HG03354 (cell line): ENCODE data around the gene TM4SF5.
A peak's percentile ranks its signal among the peaks of the same experiment; 100 is the strongest.

Experiments
- ATAC-seq: cut with Tn5 transposase; IDR thresholded peaks from one replicate; pipeline ENCODE4 v1.9.1; 2021; ENCODE audit warnings: mild to moderate bottlenecking; ENCODE audit not compliant: unreplicated experiment, poor library complexity, severe bottlenecking

TM4SF5 gene, protein sequence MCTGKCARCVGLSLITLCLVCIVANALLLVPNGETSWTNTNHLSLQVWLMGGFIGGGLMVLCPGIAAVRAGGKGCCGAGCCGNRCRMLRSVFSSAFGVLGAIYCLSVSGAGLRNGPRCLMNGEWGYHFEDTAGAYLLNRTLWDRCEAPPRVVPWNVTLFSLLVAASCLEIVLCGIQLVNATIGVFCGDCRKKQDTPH

DNA sequence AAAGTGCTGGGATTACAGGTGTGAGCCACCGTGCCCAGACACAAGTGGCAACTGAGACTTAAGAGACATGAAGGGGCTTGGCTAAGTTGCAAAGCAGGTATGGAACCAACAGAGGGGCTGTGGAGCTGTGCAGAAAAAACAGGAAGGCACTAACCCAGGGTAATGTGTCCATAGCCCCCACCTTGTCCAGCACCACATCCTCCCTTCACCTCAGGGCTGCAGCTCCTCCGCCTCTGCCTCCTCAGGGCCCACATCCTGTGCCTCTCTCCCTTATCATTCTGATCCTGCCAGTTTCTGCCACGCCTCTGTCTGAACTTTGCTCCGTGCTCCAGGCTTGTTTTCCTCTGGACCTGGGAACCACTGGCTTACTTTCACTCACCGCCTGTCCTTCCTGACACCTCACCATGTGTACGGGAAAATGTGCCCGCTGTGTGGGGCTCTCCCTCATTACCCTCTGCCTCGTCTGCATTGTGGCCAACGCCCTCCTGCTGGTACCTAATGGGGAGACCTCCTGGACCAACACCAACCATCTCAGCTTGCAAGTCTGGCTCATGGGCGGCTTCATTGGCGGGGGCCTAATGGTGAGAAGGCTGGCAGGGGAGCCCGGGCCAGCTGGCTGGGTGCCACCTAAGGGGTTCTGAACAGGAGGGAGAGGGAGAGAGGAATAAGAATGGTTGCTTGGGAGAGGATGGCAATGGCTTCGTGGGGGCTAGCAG, at the start of gene TM4SF5:
Gene TM4SF5, plus strand, starts transcription at position 368 of the 716 bp plus-strand sequence. Its CDS starts 37 bp downstream, at position 405.
- no peak for ATAC-seq

DNA sequence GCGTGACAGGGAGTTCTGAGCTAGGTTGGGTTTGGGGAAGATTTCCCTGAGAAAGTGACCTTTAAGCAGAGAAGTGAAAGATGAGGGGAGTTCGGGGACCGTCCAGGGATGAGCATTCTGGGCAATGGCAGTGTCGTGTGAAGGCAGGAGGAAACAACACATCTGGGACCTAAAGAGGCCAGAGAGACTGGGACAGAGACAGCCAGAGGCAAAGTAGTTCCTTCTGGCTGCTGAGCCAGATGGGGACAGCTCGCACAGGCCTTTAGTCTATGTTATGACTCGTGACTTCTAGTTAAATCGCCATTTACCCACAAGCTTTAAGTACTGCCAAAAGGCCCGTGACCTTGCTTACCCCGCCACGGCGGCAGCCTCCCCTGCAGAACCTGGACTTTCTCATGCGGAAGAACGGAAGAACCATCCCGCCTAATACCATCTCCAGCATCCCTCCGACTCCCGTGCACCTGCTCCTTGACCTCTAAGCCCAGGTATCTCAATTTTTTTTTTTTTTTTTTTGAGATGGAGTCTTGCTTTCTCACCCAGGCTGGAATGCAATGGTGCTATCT, 48.9 kb upstream of the TM4SF5 start:
- ATAC-seq = no peak

DNA sequence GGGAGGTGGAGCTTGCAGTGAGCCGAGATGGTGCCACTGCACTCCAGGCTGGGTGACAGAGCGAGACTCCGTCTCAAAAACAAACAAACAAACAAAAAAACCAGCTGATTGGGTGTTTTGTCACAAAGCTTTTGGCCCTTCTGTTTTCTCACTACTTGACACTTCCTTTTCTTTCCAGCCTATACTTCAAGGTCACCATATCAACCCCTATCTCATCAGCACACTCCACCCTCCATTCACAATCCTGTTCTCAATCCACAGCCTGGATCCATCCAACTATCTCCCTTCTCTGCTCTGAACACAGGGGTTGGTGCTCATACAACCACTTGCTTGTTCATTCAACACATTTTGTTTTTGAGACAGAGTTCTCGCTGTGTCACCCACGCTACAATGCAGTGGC, 47.0 kb upstream of the TM4SF5 start:
- ATAC-seq = no peak

DNA sequence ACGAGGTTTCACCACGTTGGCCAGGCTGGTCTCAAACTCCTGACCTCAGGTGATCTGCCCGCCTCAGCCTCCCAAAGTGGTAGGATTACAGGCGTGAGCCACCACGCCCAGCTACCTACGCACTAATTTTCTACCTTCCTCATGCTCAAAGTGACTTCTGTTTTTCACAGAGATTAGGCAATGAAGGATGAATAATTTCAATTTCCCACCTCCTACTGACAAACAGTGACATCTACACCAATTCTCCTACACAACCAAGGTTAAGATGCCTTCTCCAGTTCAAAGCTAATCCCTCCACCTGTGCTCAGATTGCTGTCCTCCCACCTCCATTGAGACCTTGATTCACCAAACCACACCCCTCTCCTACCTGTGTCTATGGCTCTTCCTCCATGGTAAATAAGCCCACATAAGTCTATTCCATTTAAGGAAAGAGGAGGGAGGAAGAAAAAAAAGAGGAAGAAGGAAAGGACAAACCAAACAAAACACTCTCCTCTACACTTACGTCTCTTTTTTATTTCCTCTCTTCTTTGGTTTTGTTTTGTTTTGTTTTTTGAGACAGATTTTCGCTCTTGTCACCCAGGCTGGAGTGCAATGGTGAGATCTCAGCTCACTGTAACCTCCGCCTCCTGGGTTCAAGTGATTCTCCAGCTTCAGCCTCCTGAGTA, 45.9 kb upstream of the TM4SF5 start:
- no peak for ATAC-seq

DNA sequence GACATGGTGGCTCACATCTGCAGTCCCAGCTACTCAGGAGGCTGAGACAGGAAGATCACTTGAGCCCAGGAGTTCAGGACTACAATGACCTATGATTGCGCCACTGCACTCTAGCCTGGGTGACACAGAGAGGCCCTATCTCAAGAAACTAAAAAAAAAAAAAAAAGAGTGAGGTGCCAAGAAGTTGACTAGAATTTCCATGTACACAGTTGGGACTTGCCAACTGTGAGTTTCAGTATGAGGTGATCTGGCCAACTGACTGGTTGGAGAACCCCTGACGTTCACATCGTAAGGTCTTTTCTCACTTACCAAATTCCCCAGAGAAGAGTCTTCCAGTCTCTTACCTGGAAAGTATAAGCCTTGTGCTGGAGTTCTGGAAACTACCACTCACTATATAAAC, 43.6 kb upstream of the TM4SF5 start:
- ATAC-seq = no peak

DNA sequence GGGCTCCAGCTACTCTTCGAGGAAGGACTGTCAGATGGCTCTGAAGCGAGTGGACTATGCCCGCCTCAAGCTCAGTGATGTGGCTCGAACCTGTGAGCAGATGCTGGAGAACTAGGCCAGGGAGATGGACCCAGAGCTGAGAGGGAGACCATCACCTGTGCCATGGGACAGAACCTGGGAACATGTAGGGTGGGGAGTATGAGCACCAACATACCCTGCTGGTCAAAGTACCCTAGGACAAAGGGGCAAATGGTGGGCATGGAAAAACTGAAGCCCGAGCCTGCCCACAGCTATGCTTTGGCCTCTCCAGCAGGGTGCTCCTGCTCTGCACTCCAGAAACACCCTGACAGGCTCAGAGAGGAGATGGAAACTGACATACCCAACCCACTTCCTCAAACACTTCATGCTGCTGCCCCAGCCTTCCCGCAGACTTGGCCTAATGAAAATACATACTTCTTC, 38.6 kb upstream of the TM4SF5 start:
- no peak for ATAC-seq

DNA sequence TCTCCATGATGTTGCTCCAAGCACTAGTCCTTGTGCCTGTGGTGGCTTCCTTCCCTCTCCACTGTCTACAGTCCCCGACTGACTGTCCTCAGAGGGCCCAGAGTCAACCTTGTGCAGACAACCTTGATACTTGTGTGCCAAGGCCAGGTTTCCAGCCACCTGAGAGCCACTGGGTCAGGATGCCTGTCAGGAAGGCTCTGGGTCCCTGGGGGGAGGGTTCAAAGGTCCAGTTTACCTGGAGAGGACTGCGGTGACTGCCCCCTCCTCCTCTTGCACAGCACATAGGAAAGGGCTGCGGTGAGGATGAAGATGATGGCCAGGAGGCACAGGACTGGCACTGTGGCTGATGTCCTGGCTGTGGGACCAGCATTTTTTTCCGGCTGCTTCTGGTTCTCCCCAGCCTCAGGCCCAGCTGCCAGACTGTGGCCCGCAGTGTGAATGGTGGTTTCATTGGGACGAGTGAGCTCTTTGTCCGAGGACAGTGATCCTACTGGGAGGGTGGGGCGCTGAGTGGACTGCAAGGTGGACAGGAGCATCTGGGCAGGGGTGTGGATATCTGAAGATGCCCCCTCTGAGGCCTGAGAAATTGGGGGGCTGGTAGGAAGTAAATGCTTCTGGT, 36.7 kb upstream of the TM4SF5 start:
- no peak for ATAC-seq

DNA sequence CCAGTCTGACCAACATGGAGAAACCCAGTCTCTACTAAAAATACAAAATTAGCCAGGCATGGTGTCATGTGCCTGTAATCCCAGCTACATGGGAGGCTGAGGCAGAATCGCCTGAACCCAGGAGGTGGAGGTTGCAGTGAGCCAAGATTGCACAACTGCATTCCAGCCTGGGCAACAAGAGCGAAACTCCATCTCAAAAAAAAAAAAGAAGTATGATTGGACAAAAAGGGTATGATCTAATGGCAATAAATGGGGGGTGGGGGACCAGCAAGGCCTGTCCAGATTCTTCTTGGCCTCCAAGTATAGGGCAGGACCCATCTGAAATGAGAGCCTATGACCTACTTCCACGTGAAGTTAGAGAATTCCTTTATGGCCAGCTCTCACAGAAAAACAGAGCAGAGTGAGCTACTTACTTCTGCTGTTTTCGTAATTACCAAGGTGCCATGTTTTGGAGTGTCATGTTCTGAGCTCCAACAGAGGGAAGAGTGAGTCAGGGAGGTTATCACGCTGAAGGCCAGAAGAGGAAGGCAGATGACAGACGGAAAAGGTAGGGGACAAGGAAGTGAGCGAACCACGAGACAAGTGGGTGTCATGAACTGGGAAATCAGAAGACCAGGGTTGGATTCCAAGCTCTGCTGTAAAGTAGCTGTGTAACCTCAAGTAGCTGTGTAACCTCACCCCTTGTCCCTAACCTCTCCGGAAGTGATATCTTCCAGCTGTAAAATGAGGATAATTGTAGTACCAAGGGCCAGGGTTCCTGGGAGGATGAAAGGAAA, 35.6 kb upstream of the TM4SF5 start:
- no peak for ATAC-seq

DNA sequence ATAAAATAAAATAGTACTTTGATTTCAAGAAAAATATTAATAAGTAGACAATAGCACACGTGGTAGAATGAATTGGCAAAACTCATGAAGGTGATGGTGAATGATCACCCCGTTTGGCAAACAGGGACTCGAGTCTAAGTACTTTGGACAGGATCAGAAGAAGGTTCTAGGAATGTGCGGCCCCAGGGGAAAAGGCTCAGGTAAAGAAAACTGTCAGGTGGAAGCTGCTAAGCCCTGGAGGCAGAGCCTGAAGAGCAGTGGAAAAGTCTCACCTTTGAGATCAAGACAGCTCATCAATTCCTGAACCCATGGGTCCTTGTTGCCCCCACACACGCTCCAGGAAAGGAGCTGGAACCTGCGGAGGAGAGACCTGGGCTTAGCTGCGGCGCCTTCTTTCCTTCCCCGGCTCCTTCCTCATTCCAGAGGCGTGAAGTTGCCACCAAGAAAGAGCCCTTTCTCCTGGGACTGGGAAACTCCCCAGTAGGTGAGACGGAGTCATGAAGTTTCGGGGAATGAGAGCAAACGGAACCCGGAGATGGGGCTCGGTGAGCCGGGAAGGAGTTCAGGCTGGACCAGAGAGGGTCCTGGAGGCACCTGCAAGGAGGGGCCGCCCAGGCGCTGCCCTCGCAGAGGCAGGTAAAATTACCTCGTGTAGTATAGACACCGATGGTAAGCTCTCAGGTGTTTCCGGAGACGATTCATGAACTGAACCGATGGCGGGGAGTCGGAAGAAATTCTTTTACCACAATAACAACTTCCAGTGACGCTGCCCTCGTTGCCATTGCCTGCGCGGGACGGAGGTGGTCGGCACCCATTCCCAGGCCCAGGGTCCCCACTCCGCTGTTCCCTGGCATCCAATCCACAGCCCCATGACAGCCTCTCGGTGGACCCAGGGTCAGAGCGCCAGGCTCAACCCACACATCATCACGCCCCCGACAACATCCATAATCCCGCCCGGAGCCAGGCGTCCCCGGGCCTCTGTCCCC, 33.3 kb upstream of the TM4SF5 start:
- no peak for ATAC-seq

DNA sequence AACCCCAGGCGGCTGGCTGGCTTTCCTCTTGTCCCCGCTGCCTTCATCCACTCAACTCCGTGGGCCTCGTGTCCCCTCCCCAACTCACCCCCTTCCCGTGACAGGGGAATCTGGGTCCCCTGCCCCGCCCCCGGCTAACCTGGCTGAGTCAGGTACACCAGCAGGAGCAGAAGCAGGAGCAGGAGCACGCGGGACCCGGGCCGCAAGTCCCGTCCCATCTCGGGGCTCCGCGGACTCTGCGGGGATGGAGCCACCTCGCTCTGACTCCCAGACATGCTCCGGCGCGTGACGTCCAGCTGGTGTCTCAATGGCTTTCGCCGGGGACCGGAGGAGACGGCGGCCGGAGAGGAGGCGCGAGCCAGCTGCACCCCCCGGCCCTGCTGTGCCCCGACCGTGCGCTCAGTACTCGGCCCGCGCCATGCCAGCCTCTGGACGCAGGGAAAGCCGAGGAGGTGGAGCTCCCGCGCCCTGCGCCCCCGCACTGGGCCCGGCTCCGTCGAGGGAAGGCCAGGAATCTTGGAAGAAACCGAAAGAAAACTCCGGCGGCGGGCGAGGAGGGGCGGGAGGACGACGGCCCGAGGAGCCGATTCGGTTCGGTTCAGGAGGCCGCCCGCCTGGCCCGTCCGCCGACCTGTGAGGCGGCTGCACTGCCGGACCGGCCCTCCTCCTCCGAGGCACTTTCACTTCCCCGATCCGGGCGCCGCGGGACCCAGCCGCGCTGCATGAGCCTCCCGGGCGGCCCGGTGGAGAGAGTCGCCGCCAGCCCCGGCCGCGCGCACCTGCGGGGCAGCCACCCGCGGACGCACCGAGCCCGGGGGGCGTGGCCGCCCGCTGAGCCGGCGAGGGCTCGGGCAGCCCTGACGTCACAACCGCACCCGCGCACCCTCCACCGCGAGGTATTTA, 32.3 kb upstream of the TM4SF5 start, which contains the start of the genes CXCL16 and ZMYND15:
Gene CXCL16, minus strand, starts transcription at position 807 of the 903 bp plus-strand sequence. Its CDS starts 589 bp downstream, at position 218.
Gene ZMYND15, plus strand, starts transcription at position 712 of the 903 bp plus-strand sequence. CDS start 716 bp downstream, outside the sequence.
- ATAC-seq = peak; percentile 49

DNA sequence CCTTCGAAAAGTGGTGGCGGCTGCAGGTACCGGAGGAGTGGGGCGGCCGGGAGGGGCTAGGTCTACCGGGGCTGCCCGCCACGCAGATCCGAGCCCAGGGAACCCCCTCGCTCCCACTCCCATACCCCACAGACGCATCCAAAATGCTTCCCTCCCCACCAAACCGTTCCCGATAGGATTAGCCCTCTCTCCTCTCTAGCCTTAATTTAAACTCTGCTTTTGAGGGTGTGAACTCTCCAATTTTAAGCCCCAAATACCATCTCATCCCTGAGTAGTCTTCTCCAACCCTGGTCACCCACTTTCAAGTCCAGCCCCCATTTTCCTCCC, 31.7 kb upstream of the TM4SF5 start:
- no peak for ATAC-seq

DNA sequence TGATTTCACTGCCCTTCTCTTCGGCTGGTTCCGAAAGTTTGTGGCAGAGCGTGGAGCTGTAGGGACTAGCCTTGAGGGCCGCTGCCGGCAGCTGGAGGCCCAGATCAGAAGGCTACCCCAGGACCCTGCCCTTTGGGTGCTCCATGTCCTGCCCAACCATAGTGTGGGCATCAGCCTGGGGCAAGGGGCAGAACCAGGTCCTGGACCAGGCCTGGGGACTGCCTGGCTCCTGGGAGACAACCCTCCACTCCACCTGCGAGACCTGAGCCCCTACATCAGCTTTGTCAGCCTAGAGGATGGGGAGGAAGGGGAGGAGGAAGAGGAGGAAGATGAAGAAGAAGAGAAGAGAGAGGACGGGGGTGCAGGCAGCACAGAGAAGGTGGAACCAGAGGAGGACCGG, 31.1 kb upstream of the TM4SF5 start:
- ATAC-seq = no peak

DNA sequence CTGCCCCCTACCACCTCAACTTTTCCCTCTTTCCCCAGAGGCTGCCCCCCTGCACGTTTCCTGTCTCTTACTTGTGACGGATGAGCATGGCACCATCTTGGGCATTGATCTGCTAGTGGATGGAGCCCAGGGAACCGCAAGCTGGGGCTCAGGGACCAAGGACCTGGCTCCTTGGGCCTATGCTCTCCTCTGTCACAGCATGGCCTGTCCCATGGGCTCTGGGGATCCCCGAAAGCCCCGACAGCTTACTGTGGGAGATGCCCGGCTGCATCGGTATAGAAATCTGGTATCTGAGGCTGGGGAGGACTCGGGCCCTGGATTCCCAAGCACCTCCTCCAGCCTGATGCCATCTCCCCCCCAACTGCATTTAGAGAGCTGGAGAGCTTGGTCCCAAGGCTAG, 30.1 kb upstream of the TM4SF5 start:
- no peak for ATAC-seq

DNA sequence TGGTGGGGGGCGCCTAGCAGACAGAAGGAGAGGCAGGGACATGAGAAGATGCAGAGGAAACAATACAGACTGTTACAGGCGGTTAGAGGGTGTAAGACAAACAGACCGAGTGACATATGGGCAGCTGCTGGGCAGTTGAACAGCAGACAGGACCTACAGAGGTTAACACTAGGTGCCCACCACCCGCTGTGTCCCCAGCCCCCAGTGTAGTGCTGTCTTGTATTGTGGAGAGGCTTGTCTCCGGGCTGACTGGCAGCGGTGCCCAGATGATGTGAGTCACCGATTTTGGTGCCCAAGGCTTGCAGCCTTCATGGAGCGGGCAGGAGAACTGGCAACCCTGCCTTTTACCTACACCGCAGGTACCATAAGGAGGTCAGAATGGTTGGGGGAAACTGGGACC, 29.6 kb upstream of the TM4SF5 start:
- ATAC-seq = no peak

DNA sequence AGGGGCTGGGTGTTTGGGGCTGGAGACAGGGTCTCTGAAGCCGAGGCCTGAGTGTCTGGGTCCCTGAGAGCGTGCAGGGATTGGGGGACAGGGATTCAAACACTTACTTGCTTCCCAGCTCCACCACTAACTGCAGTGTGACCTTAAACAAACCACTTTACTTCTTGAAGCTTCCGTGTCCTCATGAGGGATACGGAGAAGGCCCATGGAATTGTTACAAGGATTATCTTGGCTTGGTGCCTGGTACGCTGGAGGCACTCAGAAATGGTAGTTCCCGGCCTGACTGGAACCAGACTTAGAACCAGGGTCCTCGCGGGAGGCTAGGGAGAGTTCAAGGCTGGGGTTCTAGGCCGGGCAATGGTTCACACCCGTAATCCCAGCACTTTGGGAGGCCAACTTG, 29.1 kb upstream of the TM4SF5 start:
- no peak for ATAC-seq

DNA sequence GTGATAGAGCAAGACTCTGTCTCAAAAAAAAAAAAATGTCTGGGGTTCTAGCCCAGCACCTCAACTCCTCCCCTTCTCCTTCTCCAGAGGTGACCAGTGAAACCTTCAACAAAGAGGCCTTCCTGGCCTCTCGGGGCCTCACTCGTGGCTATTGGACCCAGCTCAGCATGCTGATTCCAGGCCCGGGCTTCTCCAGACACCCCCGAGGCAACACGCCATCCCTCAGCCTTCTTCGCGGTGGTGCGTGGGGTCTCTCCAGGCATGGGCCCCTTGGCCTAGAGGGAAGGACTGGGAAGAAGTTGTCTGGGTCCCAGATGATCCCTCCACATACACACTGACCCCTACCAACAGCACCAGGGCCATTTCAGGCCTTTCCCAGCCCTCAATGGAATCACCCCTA, 28.5 kb upstream of the TM4SF5 start:
- no peak for ATAC-seq

DNA sequence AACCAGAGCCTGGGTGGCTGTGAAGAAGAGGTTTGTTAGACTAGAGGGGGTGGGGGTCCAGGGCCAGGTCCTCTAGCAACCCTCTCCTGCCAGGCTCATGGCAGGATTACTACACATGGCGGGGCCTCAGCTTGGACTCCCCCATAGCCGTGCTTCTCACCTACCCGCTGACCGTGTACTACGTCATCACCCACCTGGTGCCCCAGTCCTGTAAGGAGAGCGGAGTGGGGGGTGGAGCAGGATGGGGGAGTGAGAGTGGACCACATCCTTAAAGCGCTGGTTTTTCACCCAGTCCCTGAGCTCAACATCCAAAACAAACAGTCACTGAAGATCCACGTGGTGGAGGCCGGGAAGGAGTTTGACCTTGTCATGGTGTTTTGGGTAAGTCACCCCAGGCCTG, 27.8 kb upstream of the TM4SF5 start:
- ATAC-seq = no peak
